ENCODE measurements around the gene CLCA4.

Gene CLCA4

DNA sequence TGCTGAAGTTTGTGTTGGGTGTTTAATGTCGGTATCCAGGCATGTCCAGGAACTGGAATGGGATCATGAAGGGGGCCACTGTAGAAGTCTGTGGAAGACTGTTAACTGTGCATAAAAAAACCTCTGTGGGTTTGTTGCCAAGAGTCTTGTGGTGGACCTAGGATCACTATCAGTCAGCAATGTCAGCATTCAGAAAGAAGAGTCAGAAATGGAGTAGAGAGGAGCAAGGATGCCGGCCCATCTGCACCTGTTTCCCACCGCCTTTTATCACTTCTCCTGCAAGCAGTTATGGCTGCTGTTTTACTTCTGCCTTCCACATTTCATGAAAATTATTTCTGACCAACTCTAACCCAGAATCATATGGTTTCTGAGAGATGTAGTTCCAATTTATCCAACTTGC is 36.7 kb downstream of the CLCA4 start:
- Histone ChIP-seq H3K27ac (ENCODE audit: extremely low read depth, low read depth, low read length) (no peak overlapping the region), H3K36me3 (ENCODE audit: control insufficient read depth in 2 of 2, insufficient read depth in 1 of 2, low read length in 2 of 2) (no peaks in the 10 kb centered on the region), H3K4me3 (ENCODE audit: low read depth, low read length) (no peak overlapping the region), H3K9me3 (ENCODE audit: control insufficient read depth, insufficient read depth, low read depth, low read length) (no peaks in the 10 kb centered on the region), H3K4me1 (ENCODE audit: control insufficient read depth, insufficient read depth, low read length) (no peaks in the 10 kb centered on the region)
- TF ChIP-seq, protein P1, sequence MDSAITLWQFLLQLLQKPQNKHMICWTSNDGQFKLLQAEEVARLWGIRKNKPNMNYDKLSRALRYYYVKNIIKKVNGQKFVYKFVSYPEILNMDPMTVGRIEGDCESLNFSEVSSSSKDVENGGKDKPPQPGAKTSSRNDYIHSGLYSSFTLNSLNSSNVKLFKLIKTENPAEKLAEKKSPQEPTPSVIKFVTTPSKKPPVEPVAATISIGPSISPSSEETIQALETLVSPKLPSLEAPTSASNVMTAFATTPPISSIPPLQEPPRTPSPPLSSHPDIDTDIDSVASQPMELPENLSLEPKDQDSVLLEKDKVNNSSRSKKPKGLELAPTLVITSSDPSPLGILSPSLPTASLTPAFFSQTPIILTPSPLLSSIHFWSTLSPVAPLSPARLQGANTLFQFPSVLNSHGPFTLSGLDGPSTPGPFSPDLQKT (IDR thresholded peaks at IDR 0.05; ENCODE audit: borderline replicate concordance, low read depth, low read length), result no peak
- no peak for TF ChIP-seq ZNF514 (tag by site-specific recombination; IDR thresholded peaks at IDR 0.05)
- POLR2A ChIA-PET, result no interaction called here
- CTCF ChIA-PET, result no interaction called here

DNA sequence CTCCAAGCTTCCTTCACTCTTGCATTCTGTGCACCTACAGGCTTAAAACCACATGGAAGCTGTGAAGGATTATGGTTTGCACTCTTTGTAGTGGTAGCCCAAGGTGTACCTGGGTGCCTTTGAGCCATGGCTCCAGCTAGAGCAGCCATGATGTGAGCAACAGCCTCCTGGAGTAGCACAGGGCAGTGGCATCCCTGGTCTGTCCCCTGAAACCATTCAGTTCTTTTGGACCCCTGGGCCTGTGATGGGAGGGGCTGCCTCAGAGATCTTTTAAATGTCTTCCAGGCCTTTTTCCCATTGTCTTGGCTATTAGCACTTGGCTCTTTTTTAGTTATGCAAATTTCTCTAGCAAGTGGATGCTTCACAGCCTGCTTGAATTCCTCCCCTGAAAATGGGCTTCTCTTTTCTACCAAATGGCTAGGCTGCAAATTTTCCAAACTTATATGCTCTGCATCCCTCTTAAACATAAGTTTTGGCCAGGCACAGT is 47.4 kb downstream of the CLCA4 start:
- no peaks in the 10 kb centered on the region for H3K4me1 ChIP-seq (ENCODE audit: control insufficient read depth, insufficient read depth, low read length)
- no peaks in the 10 kb centered on the region for H3K9me3 ChIP-seq (ENCODE audit: control insufficient read depth, insufficient read depth, low read depth, low read length)
- POLR2A ChIA-PET, result no interaction called here
- TF ChIP-seq ZNF140 (tag by site-specific recombination; IDR thresholded peaks at IDR 0.05) (no peak), ZNF768 (tag by site-specific recombination; IDR thresholded peaks at IDR 0.05) (no peak), ZNF561 (tag by site-specific recombination; IDR thresholded peaks at IDR 0.05; ENCODE audit: borderline replicate concordance) (no peak), ZNF510 (tag by site-specific recombination; IDR thresholded peaks at IDR 0.05; ENCODE audit: insufficient replicate concordance) (no peak), KLF8 (tag by site-specific recombination; IDR thresholded peaks at IDR 0.05) (no peak), ZNF776 (tag by site-specific recombination; IDR thresholded peaks at IDR 0.05; ENCODE audit: borderline replicate concordance) (no peak), ZNF174 (tag by site-specific recombination; IDR thresholded peaks at IDR 0.05) (no peak), ZNF404 (tag by site-specific recombination; IDR thresholded peaks at IDR 0.05) (no peak), ZNF311 (tag by site-specific recombination; IDR thresholded peaks at IDR 0.05; ENCODE audit: borderline replicate concordance) (no peak), ZNF2 (tag by site-specific recombination; IDR thresholded peaks at IDR 0.05) (no peak), ZNF621 (tag by site-specific recombination; IDR thresholded peaks at IDR 0.05) (no peak), ZNF571 (tag by site-specific recombination; IDR thresholded peaks at IDR 0.05) (no peak)
- H3K4me3 ChIP-seq (ENCODE audit: low read depth, low read length), result no peak overlapping the region
- no peak overlapping the region for H3K27ac ChIP-seq (ENCODE audit: extremely low read depth, low read depth, low read length)
- CTCF ChIA-PET, result no interaction called here
- no peaks in the 10 kb centered on the region for H3K36me3 ChIP-seq (ENCODE audit: control insufficient read depth in 2 of 2, insufficient read depth in 1 of 2, low read length in 2 of 2)

DNA sequence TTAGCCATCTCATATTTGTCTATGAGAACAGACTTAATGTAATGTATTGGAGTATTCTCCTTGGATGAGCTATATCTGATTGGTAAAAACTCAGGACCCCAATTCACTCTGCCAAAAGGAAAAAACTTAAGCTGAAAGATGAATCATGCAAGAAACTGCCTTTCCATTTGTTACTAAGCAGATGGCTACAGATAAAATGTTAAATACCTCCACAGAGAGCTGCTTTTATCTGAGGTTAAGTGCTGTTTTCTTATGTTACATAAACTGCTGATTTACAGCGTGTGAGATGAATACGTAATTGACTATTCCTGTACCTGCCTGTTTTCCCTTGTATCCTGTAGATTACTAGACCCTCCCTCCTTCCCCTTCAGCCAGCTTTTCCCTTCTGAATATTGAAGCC is 49.3 kb downstream of the CLCA4 start:
- Histone ChIP-seq H3K4me3 (ENCODE audit: low read depth, low read length) (no peak overlapping the region), H3K4me1 (ENCODE audit: control insufficient read depth, insufficient read depth, low read length) (no peaks in the 10 kb centered on the region), H3K9me3 (ENCODE audit: control insufficient read depth, insufficient read depth, low read depth, low read length) (no peaks in the 10 kb centered on the region; the same call in 1 of the 2 replicates), H3K27ac (ENCODE audit: extremely low read depth, low read depth, low read length) (no peak overlapping the region), H3K36me3 (ENCODE audit: control insufficient read depth in 2 of 2, insufficient read depth in 1 of 2, low read length in 2 of 2) (no peaks in the 10 kb centered on the region)
- ChIA-PET CTCF (interaction anchor here (0.6 kb wide), 1 partner anchor 108 kb away, joined by 4 read pairs; the partner anchor contains the start of gene SH3GLB1), POLR2A (no interaction called here)
- no peak for TF ChIP-seq RBAK (tag by site-specific recombination; IDR thresholded peaks at IDR 0.05)
- TF ChIP-seq, protein P2, sequence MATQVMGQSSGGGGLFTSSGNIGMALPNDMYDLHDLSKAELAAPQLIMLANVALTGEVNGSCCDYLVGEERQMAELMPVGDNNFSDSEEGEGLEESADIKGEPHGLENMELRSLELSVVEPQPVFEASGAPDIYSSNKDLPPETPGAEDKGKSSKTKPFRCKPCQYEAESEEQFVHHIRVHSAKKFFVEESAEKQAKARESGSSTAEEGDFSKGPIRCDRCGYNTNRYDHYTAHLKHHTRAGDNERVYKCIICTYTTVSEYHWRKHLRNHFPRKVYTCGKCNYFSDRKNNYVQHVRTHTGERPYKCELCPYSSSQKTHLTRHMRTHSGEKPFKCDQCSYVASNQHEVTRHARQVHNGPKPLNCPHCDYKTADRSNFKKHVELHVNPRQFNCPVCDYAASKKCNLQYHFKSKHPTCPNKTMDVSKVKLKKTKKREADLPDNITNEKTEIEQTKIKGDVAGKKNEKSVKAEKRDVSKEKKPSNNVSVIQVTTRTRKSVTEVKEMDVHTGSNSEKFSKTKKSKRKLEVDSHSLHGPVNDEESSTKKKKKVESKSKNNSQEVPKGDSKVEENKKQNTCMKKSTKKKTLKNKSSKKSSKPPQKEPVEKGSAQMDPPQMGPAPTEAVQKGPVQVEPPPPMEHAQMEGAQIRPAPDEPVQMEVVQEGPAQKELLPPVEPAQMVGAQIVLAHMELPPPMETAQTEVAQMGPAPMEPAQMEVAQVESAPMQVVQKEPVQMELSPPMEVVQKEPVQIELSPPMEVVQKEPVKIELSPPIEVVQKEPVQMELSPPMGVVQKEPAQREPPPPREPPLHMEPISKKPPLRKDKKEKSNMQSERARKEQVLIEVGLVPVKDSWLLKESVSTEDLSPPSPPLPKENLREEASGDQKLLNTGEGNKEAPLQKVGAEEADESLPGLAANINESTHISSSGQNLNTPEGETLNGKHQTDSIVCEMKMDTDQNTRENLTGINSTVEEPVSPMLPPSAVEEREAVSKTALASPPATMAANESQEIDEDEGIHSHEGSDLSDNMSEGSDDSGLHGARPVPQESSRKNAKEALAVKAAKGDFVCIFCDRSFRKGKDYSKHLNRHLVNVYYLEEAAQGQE (tag by site-specific recombination; IDR thresholded peaks at IDR 0.05), result no peak
- TF ChIP-seq REPIN1 (tag by site-specific recombination; IDR thresholded peaks at IDR 0.05; ENCODE audit: low read depth), result no peak
- no peak for TF ChIP-seq ZNF133 (tag by site-specific recombination; IDR thresholded peaks at IDR 0.05)
- TF ChIP-seq EGR2 (tag by site-specific recombination; IDR thresholded peaks at IDR 0.05; ENCODE audit: low read depth), result no peak
- TF ChIP-seq, protein P3, sequence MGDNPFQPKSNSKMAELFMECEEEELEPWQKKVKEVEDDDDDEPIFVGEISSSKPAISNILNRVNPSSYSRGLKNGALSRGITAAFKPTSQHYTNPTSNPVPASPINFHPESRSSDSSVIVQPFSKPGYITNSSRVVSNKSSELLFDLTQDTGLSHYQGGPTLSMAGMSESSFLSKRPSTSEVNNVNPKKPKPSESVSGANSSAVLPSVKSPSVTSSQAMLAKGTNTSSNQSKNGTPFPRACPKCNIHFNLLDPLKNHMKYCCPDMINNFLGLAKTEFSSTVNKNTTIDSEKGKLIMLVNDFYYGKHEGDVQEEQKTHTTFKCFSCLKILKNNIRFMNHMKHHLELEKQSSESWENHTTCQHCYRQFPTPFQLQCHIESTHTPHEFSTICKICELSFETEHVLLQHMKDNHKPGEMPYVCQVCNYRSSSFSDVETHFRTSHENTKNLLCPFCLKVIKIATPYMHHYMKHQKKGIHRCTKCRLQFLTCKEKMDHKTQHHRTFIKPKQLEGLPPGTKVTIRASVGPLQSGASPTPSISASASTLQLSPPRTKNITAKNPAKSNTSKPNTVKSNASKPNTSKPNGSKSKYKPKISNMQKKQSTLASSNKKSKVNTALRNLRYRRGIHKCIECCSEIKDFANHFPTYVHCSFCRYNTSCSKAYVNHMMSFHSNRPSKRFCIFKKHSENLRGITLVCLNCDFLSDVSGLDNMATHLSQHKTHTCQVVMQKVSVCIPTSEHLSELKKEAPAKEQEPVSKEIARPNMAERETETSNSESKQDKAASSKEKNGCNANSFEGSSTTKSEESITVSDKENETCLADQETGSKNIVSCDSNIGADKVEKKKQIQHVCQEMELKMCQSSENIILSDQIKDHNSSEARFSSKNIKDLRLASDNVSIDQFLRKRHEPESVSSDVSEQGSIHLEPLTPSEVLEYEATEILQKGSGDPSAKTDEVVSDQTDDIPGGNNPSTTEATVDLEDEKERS (tag by site-specific recombination; IDR thresholded peaks at IDR 0.05), result no peak
- TF ChIP-seq, protein P4, sequence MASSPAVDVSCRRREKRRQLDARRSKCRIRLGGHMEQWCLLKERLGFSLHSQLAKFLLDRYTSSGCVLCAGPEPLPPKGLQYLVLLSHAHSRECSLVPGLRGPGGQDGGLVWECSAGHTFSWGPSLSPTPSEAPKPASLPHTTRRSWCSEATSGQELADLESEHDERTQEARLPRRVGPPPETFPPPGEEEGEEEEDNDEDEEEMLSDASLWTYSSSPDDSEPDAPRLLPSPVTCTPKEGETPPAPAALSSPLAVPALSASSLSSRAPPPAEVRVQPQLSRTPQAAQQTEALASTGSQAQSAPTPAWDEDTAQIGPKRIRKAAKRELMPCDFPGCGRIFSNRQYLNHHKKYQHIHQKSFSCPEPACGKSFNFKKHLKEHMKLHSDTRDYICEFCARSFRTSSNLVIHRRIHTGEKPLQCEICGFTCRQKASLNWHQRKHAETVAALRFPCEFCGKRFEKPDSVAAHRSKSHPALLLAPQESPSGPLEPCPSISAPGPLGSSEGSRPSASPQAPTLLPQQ (tag by site-specific recombination; IDR thresholded peaks at IDR 0.05), result no peak
- TF ChIP-seq ZNF510 (tag by site-specific recombination; IDR thresholded peaks at IDR 0.05; ENCODE audit: insufficient replicate concordance), result no peak

Measured in HEK293 (cell line).